ENCODE data around the gene TAAR8.

- TF ChIP-seq, protein P1, sequence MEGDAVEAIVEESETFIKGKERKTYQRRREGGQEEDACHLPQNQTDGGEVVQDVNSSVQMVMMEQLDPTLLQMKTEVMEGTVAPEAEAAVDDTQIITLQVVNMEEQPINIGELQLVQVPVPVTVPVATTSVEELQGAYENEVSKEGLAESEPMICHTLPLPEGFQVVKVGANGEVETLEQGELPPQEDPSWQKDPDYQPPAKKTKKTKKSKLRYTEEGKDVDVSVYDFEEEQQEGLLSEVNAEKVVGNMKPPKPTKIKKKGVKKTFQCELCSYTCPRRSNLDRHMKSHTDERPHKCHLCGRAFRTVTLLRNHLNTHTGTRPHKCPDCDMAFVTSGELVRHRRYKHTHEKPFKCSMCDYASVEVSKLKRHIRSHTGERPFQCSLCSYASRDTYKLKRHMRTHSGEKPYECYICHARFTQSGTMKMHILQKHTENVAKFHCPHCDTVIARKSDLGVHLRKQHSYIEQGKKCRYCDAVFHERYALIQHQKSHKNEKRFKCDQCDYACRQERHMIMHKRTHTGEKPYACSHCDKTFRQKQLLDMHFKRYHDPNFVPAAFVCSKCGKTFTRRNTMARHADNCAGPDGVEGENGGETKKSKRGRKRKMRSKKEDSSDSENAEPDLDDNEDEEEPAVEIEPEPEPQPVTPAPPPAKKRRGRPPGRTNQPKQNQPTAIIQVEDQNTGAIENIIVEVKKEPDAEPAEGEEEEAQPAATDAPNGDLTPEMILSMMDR (IDR thresholded peaks at IDR 0.05): no peak
- TF ChIP-seq POLR2A (IDR thresholded peaks at IDR 0.05): no peak
These were observed 45.3 kb upstream of the TAAR8 start for GRCh38 chr6:132506869-132507808.

Measured in right lobe of liver (tissue), 4 donors.